ENCODE measurements around the gene HNRNPA3. TPM values are rescaled to one million over a fixed set of nuclear protein-coding genes. Genes with fewer than 3 reads are reported as not detected.

The HNRNPA3 gene
- total RNA-seq, 1 experiment from 2014 or later, result 332 TPM

GRCh38 chr2:177187631-177188312 lies 24.8 kb upstream of the HNRNPA3 start:
- Mint-ChIP-seq H3K27me3 (ENCODE audit: insufficient read depth, unreplicated experiment) (no peaks in the 10 kb centered on the region), H3K4me3 (ENCODE audit: unreplicated experiment) (peak overlapping the region; percentile 23), H3K4me1 (ENCODE audit: low read depth, unreplicated experiment) (peaks cover 22% of the 10 kb centered on the region), H3K27ac (ENCODE audit: unreplicated experiment) (peak overlapping the region; percentile 75), H3K9me3 (ENCODE audit: unreplicated experiment) (no peaks in the 10 kb centered on the region), H3K36me3 (ENCODE audit: insufficient read depth, unreplicated experiment) (no peaks in the 10 kb centered on the region)
- Histone ChIP-seq H3K4me3 (ENCODE audit: low read depth, low read length) (no peak overlapping the region), H3K9me3 (no peaks in the 10 kb centered on the region), H3K4me1 (peaks cover 35% of the 10 kb centered on the region), H3K27me3 (replicated peaks; ENCODE audit: control insufficient read depth, insufficient read depth, low read length) (no peaks in the 10 kb centered on the region), H3K36me3 (ENCODE audit: control insufficient read depth, insufficient read depth, low read length) (no peaks in the 10 kb centered on the region)
- ChIA-PET CTCF (interaction anchor here (1.0 kb wide), 1 partner anchor 10 kb away, joined by 3 read pairs; no protein-coding TSS in a partner anchor), POLR2A (interaction anchor here (0.5 kb wide), 1 partner anchor 222 kb away, joined by 9 read pairs; no protein-coding TSS in a partner anchor)
- TSS peak; percentile 97 for BruUV-seq (replicated peaks)
- intact Hi-C loops (cut with micrococcal nuclease; ENCODE audit: unreplicated experiment), result loop anchor here (1.0 kb wide), 2 partner anchors 19 to 25 kb away; partner anchors contain the start of gene HNRNPA3
- TF ChIP-seq, protein P1, sequence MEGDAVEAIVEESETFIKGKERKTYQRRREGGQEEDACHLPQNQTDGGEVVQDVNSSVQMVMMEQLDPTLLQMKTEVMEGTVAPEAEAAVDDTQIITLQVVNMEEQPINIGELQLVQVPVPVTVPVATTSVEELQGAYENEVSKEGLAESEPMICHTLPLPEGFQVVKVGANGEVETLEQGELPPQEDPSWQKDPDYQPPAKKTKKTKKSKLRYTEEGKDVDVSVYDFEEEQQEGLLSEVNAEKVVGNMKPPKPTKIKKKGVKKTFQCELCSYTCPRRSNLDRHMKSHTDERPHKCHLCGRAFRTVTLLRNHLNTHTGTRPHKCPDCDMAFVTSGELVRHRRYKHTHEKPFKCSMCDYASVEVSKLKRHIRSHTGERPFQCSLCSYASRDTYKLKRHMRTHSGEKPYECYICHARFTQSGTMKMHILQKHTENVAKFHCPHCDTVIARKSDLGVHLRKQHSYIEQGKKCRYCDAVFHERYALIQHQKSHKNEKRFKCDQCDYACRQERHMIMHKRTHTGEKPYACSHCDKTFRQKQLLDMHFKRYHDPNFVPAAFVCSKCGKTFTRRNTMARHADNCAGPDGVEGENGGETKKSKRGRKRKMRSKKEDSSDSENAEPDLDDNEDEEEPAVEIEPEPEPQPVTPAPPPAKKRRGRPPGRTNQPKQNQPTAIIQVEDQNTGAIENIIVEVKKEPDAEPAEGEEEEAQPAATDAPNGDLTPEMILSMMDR (IDR thresholded peaks at IDR 0.05; ENCODE audit: insufficient read depth in 1 of 2, low read depth in 1 of 2, low read length in 1 of 2, severe bottlenecking in 1 of 2, unreplicated experiment in 1 of 2), result no peak
- peak; percentile 69 to 74 for DNase-seq

GRCh38 chr2:177188482-177189469 lies 23.8 kb upstream of the HNRNPA3 start:
- BruUV-seq (replicated peaks), result no TSS peak
- CTCF ChIA-PET, result interaction anchor here (1.0 kb wide), 1 partner anchor 9 kb away, joined by 3 read pairs; no protein-coding TSS in a partner anchor
- H3K4me1 Mint-ChIP-seq (ENCODE audit: low read depth, unreplicated experiment), result peaks cover 22% of the 10 kb centered on the region
- intact Hi-C loops (cut with micrococcal nuclease; ENCODE audit: unreplicated experiment), result loop anchor here (1.0 kb wide), 1 partner anchor 20 kb away; no protein-coding TSS in a partner anchor
- H3K4me3 ChIP-seq (ENCODE audit: low read depth, low read length), result no peak overlapping the region
- no peaks in the 10 kb centered on the region for H3K27me3 ChIP-seq (replicated peaks; ENCODE audit: control insufficient read depth, insufficient read depth, low read length)
- no peaks in the 10 kb centered on the region for H3K9me3 Mint-ChIP-seq (ENCODE audit: unreplicated experiment)
- H3K27ac Mint-ChIP-seq (ENCODE audit: unreplicated experiment), result peak overlapping the region; percentile 75
- DNase-seq, result peak; percentile 53 to 71
- H3K9me3 ChIP-seq, result no peaks in the 10 kb centered on the region
- H3K36me3 ChIP-seq (ENCODE audit: control insufficient read depth, insufficient read depth, low read length), result no peaks in the 10 kb centered on the region
- H3K27me3 Mint-ChIP-seq (ENCODE audit: insufficient read depth, unreplicated experiment), result no peaks in the 10 kb centered on the region
- H3K36me3 Mint-ChIP-seq (ENCODE audit: insufficient read depth, unreplicated experiment), result no peaks in the 10 kb centered on the region
- TF ChIP-seq, protein P1 (IDR thresholded peaks at IDR 0.05; ENCODE audit: insufficient read depth in 1 of 2, low read depth in 1 of 2, low read length in 1 of 2, severe bottlenecking in 1 of 2, unreplicated experiment in 1 of 2), result no peak
- POLR2A ChIA-PET, result interaction anchor here (0.5 to 0.7 kb wide), 2 partner anchors 9 to 221 kb away, joined by 7 to 9 read pairs; no protein-coding TSS in a partner anchor
- peaks cover 32% of the 10 kb centered on the region for H3K4me1 ChIP-seq
- H3K4me3 Mint-ChIP-seq (ENCODE audit: unreplicated experiment), result no peak overlapping the region

GRCh38 chr2:177190941-177191340 lies 21.7 kb upstream of the HNRNPA3 start:
- Histone ChIP-seq H3K4me1 (peaks cover 27% of the 10 kb centered on the region), H3K4me3 (ENCODE audit: low read depth, low read length) (no peak overlapping the region), H3K9me3 (no peaks in the 10 kb centered on the region), H3K36me3 (ENCODE audit: control insufficient read depth, insufficient read depth, low read length) (no peaks in the 10 kb centered on the region), H3K27me3 (replicated peaks; ENCODE audit: control insufficient read depth, insufficient read depth, low read length) (no peaks in the 10 kb centered on the region)
- Mint-ChIP-seq H3K27ac (ENCODE audit: unreplicated experiment) (no peak overlapping the region), H3K27me3 (ENCODE audit: insufficient read depth, unreplicated experiment) (no peaks in the 10 kb centered on the region), H3K9me3 (ENCODE audit: unreplicated experiment) (no peaks in the 10 kb centered on the region), H3K36me3 (ENCODE audit: insufficient read depth, unreplicated experiment) (no peaks in the 10 kb centered on the region), H3K4me3 (ENCODE audit: unreplicated experiment) (no peak overlapping the region), H3K4me1 (ENCODE audit: low read depth, unreplicated experiment) (peaks cover 22% of the 10 kb centered on the region)
- DNase-seq, result no peak
- no TSS peak for BruUV-seq (replicated peaks)
- TF ChIP-seq, protein P1 (IDR thresholded peaks at IDR 0.05; ENCODE audit: insufficient read depth in 1 of 2, low read depth in 1 of 2, low read length in 1 of 2, severe bottlenecking in 1 of 2, unreplicated experiment in 1 of 2), result no peak
- ChIA-PET CTCF (no interaction called here), POLR2A (no interaction called here)
- intact Hi-C loops (cut with micrococcal nuclease; ENCODE audit: unreplicated experiment), result no loop called here
